Measurements from ENCODE around the gene DTWD2. TPM values are rescaled to one million over a fixed set of nuclear protein-coding genes. Genes with fewer than 3 reads are reported as not detected.
"Not testable (repeated sequence)": the region's sequence is repeated elsewhere in the genome, so short reads cannot be mapped to it uniquely, and the experiment has no call there.

Gene DTWD2
- polyA plus RNA-seq, 1 donor from 2014 or later: 3.3 TPM

DNA sequence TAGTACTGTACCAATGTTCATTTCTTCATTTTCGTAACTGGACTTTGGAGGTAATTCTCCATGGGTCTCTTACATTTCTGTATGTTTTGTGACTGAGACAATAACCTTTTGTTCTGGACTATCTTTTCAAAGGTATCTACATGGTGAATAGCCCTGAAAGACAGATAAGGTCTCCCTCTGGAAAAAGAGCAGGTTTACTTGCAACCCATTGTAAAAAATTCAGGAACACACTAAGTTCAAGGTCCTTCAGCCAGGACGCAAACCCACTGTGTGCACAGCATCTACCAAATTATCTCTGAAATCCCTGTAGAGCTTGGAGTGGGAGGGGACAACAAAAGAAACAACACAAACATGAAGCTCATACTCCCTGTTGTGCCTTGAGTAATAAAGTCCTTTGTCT, 8.3 kb downstream of the DTWD2 start:
- Histone ChIP-seq H3F3A (ENCODE audit: insufficient read depth, low read length, poor library complexity, severe bottlenecking) (no peaks in the 10 kb centered on the region), H3K27me3 (ENCODE audit: insufficient read depth, low read depth, low read length) (no peaks in the 10 kb centered on the region), H3K9me3 (ENCODE audit: low read length) (no peaks in the 10 kb centered on the region), H3K4me3 (ENCODE audit: low read length) (no peak overlapping the region), H3K9me2 (ENCODE audit: insufficient read depth, low read length) (no peaks in the 10 kb centered on the region), H3K36me3 (ENCODE audit: insufficient read depth, low read length) (no peaks in the 10 kb centered on the region), H3K4me2 (ENCODE audit: low read length) (no peak overlapping the region), H3K9ac (ENCODE audit: low read length) (no peak overlapping the region), H3K79me2 (replicated peaks; ENCODE audit: insufficient read depth, low read length) (no peaks in the 10 kb centered on the region), H2AFZ (ENCODE audit: low read depth, low read length) (no peak overlapping the region), H3K27ac (ENCODE audit: low read length) (no peak overlapping the region), H4K20me1 (ENCODE audit: insufficient read depth) (no peaks in the 10 kb centered on the region)
- no peak for TF ChIP-seq POLR2AphosphoS5 (IDR thresholded peaks at IDR 0.05)
- no peak for TF ChIP-seq SMC3 (conservative IDR thresholded peaks at IDR 0.05; ENCODE audit: poor library complexity)
- TF ChIP-seq EP300 (conservative IDR thresholded peaks at IDR 0.05; ENCODE audit: poor library complexity, severe bottlenecking): no peak
- no peak for TF ChIP-seq RAD21 (conservative IDR thresholded peaks at IDR 0.05)
- no peak for TF ChIP-seq MXI1 (conservative IDR thresholded peaks at IDR 0.05; ENCODE audit: poor library complexity, severe bottlenecking)
- no peak for TF ChIP-seq TAF1 (IDR thresholded peaks at IDR 0.05; ENCODE audit: low read depth)
- TF ChIP-seq, protein P1, sequence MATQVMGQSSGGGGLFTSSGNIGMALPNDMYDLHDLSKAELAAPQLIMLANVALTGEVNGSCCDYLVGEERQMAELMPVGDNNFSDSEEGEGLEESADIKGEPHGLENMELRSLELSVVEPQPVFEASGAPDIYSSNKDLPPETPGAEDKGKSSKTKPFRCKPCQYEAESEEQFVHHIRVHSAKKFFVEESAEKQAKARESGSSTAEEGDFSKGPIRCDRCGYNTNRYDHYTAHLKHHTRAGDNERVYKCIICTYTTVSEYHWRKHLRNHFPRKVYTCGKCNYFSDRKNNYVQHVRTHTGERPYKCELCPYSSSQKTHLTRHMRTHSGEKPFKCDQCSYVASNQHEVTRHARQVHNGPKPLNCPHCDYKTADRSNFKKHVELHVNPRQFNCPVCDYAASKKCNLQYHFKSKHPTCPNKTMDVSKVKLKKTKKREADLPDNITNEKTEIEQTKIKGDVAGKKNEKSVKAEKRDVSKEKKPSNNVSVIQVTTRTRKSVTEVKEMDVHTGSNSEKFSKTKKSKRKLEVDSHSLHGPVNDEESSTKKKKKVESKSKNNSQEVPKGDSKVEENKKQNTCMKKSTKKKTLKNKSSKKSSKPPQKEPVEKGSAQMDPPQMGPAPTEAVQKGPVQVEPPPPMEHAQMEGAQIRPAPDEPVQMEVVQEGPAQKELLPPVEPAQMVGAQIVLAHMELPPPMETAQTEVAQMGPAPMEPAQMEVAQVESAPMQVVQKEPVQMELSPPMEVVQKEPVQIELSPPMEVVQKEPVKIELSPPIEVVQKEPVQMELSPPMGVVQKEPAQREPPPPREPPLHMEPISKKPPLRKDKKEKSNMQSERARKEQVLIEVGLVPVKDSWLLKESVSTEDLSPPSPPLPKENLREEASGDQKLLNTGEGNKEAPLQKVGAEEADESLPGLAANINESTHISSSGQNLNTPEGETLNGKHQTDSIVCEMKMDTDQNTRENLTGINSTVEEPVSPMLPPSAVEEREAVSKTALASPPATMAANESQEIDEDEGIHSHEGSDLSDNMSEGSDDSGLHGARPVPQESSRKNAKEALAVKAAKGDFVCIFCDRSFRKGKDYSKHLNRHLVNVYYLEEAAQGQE (IDR thresholded peaks at IDR 0.05; ENCODE audit: borderline replicate concordance): no peak
- TF ChIP-seq EZH2 (IDR thresholded peaks at IDR 0.05; ENCODE audit: borderline replicate concordance, insufficient read depth, low read length, poor library complexity, severe bottlenecking): no peak
- TF ChIP-seq, protein P2, sequence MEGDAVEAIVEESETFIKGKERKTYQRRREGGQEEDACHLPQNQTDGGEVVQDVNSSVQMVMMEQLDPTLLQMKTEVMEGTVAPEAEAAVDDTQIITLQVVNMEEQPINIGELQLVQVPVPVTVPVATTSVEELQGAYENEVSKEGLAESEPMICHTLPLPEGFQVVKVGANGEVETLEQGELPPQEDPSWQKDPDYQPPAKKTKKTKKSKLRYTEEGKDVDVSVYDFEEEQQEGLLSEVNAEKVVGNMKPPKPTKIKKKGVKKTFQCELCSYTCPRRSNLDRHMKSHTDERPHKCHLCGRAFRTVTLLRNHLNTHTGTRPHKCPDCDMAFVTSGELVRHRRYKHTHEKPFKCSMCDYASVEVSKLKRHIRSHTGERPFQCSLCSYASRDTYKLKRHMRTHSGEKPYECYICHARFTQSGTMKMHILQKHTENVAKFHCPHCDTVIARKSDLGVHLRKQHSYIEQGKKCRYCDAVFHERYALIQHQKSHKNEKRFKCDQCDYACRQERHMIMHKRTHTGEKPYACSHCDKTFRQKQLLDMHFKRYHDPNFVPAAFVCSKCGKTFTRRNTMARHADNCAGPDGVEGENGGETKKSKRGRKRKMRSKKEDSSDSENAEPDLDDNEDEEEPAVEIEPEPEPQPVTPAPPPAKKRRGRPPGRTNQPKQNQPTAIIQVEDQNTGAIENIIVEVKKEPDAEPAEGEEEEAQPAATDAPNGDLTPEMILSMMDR (IDR thresholded peaks at IDR 0.05; ENCODE audit: poor library complexity, severe bottlenecking): no peak

DNA sequence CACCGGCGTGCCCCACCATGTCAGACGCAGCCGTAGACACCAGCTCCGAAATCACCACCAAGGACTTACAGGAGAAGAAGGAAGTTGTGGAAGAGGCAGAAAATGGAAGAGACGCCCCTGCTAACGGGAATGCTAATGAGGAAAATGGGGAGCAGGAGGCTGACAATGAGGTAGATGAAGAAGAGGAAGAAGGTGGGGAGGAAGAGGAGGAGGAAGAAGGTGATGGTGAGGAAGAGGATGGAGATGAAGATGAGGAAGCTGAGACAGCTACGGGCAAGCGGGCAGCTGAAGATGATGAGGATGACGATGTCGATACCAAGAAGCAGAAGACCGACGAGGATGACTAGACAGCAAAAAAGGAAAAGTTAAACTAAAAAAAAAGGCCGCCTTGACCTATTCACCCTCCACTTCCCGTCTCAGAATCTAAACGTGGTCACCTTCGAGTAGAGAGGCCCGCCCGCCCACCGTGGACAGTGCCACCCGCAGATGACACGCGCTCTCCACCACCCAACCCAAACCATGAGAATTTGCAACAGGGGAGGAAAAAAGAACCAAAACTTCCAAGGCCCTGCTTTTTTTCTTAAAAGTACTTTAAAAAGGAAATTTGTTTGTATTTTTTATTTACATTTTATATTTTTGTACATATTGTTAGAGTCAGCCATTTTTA, 14.4 kb downstream of the DTWD2 start:
- H3K9me3 ChIP-seq (ENCODE audit: low read length); H3K36me3 ChIP-seq (ENCODE audit: insufficient read depth, low read length); H2AFZ ChIP-seq (ENCODE audit: low read depth, low read length); H3K79me2 ChIP-seq (replicated peaks; ENCODE audit: insufficient read depth, low read length); H3F3A ChIP-seq (ENCODE audit: insufficient read depth, low read length, poor library complexity, severe bottlenecking); H3K27ac ChIP-seq (ENCODE audit: low read length); H3K4me3 ChIP-seq (ENCODE audit: low read length); H3K9ac ChIP-seq (ENCODE audit: low read length); H3K9me2 ChIP-seq (ENCODE audit: insufficient read depth, low read length); H4K20me1 ChIP-seq (ENCODE audit: insufficient read depth); H3K27me3 ChIP-seq (ENCODE audit: insufficient read depth, low read depth, low read length); H3K4me2 ChIP-seq (ENCODE audit: low read length): not testable (repeated sequence)

Data from neural cell (in vitro differentiated cells).